Measurements from ENCODE around the gene STPG2. TPM values are rescaled to one million over a fixed set of nuclear protein-coding genes. Genes with fewer than 3 reads are reported as not detected.

STPG2 gene
- total and polyA plus RNA-seq, 2 donors (not counting 3 experiments of a cell fraction or from before 2014, with no cell fraction given): not detected

DNA sequence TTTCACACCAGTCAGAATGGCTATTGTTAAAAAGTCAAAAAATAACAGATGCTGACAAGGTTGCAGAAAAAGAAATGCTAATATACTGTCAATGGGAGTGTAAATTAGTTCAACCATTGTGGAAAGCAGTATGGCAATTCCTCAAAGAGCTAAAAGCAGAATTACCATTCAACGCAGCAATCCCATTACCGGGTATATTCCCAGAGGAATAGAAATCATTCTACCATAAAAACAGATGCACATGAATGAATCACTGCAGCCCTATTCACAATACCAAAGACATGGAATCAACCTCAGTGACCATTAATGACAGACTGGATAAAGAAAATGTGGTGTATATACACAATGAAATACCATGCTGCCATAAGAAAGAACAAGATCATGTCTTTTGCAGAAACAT lies 243.0 kb downstream of the STPG2 start:
- no peak overlapping the region for H3K27ac ChIP-seq (ENCODE audit: insufficient read depth, low read depth, low read length)
- no TSS peak for BruUV-seq (replicated peaks)
- H4K20me1 ChIP-seq (replicated peaks; ENCODE audit: control insufficient read depth, extremely low read depth, insufficient read depth, low read length): no peaks in the 10 kb centered on the region
- no peaks in the 10 kb centered on the region for H3K27me3 ChIP-seq (ENCODE audit: control insufficient read depth in 2 of 2, insufficient read depth in 2 of 2, low read length in 2 of 2)
- intact Hi-C loops (cut with micrococcal nuclease): no loop called here
- FAIRE-seq (no peak), DNase-seq (ENCODE audit: low read depth, low spot score) (no peak)
- no peak overlapping the region for H2AFZ ChIP-seq (ENCODE audit: low read depth, low read length)
- no peak overlapping the region for H3K4me2 ChIP-seq (ENCODE audit: insufficient read depth, low read length)
- H3K4me1 ChIP-seq (ENCODE audit: control insufficient read depth, extremely low read depth, insufficient read depth, low read length): no peaks in the 10 kb centered on the region
- no peaks in the 10 kb centered on the region for H3K36me3 ChIP-seq (ENCODE audit: control insufficient read depth in 2 of 2, extremely low read depth in 1 of 2, insufficient read depth in 2 of 2, low read length in 2 of 2)
- H3K4me3 ChIP-seq (replicated peaks in 1 of 3; ENCODE audit: insufficient read depth in 1 of 3, low read depth in 1 of 3, low read length in 3 of 3): no peak overlapping the region
- H3K79me2 ChIP-seq (ENCODE audit: control insufficient read depth, insufficient read depth, low read length): no peaks in the 10 kb centered on the region
- dilution Hi-C loops (cut with MboI; ENCODE audit: extremely low pct_ligation_motif_present, low sequenced_read_pairs): no loop called here
- H3K9ac ChIP-seq (replicated peaks; ENCODE audit: extremely low read depth, insufficient read depth, low read length): no peak overlapping the region
- no peaks in the 10 kb centered on the region for H3K9me1 ChIP-seq (replicated peaks; ENCODE audit: control insufficient read depth, extremely low read depth, insufficient read depth, low read length)
- ChIA-PET CTCF (no interaction called here), POLR2A (no interaction called here)
- no peak for TF ChIP-seq MAX (IDR thresholded peaks at IDR 0.05; ENCODE audit: insufficient read depth, insufficient read length)
- TF ChIP-seq GATA2 (IDR thresholded peaks at IDR 0.05; ENCODE audit: insufficient read depth, insufficient read length, low read depth, low read length): no peak
- TF ChIP-seq POLR2A (IDR thresholded peaks at IDR 0.05; ENCODE audit: low read depth, low read length): no peak
- no peak for TF ChIP-seq POLR2AphosphoS5 (IDR thresholded peaks at IDR 0.05; ENCODE audit: insufficient read depth, low read depth, low read length)
- no peak for TF ChIP-seq MYC (IDR thresholded peaks at IDR 0.05; ENCODE audit: low read depth, low read length)
- TF ChIP-seq FOS (IDR thresholded peaks at IDR 0.05; ENCODE audit: borderline replicate concordance, insufficient read depth, low read length): no peak
- TF ChIP-seq JUN (IDR thresholded peaks at IDR 0.05; ENCODE audit: borderline replicate concordance, insufficient read depth, insufficient read length, low read depth): no peak
- TF ChIP-seq, protein P1, sequence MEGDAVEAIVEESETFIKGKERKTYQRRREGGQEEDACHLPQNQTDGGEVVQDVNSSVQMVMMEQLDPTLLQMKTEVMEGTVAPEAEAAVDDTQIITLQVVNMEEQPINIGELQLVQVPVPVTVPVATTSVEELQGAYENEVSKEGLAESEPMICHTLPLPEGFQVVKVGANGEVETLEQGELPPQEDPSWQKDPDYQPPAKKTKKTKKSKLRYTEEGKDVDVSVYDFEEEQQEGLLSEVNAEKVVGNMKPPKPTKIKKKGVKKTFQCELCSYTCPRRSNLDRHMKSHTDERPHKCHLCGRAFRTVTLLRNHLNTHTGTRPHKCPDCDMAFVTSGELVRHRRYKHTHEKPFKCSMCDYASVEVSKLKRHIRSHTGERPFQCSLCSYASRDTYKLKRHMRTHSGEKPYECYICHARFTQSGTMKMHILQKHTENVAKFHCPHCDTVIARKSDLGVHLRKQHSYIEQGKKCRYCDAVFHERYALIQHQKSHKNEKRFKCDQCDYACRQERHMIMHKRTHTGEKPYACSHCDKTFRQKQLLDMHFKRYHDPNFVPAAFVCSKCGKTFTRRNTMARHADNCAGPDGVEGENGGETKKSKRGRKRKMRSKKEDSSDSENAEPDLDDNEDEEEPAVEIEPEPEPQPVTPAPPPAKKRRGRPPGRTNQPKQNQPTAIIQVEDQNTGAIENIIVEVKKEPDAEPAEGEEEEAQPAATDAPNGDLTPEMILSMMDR (IDR thresholded peaks at IDR 0.05; ENCODE audit: extremely low read depth in 1 of 2, insufficient read depth in 1 of 2, low read depth in 1 of 2, low read length in 2 of 2): no peak
- no peak for TF ChIP-seq EZH2 (IDR thresholded peaks at IDR 0.05; ENCODE audit: borderline replicate concordance, low read depth, low read length, severe bottlenecking)
- no peaks in the 10 kb centered on the region for H3K9me3 ChIP-seq (replicated peaks; ENCODE audit: control insufficient read depth, insufficient read depth, low read length)

Data from endothelial cell of umbilical vein (primary cell).